ENCODE data around the gene NMU. TPM values are rescaled to one million over a fixed set of nuclear protein-coding genes. Genes with fewer than 3 reads are reported as not detected.

The NMU gene
- total RNA-seq, 1 experiment from 2014 or later, result 0.54 TPM

DNA sequence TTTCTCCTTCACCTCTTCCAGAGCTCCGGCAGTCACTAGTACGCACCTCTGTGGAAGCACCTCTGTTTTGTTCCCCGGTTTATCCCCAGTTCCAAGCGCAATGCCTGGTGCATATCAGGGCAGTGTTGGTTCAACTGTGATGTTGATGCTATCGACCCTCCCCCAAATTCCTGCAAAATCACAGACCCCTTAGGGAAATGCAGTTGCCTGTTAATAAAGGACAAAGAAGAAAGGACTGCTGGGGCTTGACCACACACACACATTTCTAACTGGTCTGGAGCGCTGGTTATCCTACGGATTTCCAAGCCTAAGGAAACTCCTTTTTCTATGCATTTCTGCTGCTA is 530 bp upstream of the NMU start:
- Histone ChIP-seq H3K27me3 (ENCODE audit: control insufficient read depth, insufficient read depth, low read length) (peaks cover 16% of the 10 kb centered on the region), H3K4me3 (ENCODE audit: low read depth in 2 of 2, low read length in 2 of 2) (peak overlapping the region; percentile 28 to 34), H3K27ac (ENCODE audit: low read length) (no peak overlapping the region), H3K4me1 (ENCODE audit: control insufficient read depth, insufficient read depth, low read length) (peaks cover 8% of the 10 kb centered on the region; the same call in 1 of the 2 replicates), H3K36me3 (ENCODE audit: control insufficient read depth, insufficient read depth, low read length) (peaks cover 4% of the 10 kb centered on the region), H3K9me3 (ENCODE audit: control insufficient read depth, insufficient read depth, low read depth, low read length) (no peaks in the 10 kb centered on the region)
- BruUV-seq (replicated peaks), result no TSS peak
- no peak for ATAC-seq
- ChIA-PET POLR2A (no interaction called here), CTCF (no interaction called here)
- in situ Hi-C loops (cut with HindIII; ENCODE audit: low pct_unique_long_range_greater_than_20kb, low sequenced_read_pairs), result no loop called here
- DNase-seq (ENCODE audit: low read depth, low spot score), result no peak
- intact Hi-C loops (cut with micrococcal nuclease; ENCODE audit: unreplicated experiment), result no loop called here
- TF ChIP-seq, protein P1, sequence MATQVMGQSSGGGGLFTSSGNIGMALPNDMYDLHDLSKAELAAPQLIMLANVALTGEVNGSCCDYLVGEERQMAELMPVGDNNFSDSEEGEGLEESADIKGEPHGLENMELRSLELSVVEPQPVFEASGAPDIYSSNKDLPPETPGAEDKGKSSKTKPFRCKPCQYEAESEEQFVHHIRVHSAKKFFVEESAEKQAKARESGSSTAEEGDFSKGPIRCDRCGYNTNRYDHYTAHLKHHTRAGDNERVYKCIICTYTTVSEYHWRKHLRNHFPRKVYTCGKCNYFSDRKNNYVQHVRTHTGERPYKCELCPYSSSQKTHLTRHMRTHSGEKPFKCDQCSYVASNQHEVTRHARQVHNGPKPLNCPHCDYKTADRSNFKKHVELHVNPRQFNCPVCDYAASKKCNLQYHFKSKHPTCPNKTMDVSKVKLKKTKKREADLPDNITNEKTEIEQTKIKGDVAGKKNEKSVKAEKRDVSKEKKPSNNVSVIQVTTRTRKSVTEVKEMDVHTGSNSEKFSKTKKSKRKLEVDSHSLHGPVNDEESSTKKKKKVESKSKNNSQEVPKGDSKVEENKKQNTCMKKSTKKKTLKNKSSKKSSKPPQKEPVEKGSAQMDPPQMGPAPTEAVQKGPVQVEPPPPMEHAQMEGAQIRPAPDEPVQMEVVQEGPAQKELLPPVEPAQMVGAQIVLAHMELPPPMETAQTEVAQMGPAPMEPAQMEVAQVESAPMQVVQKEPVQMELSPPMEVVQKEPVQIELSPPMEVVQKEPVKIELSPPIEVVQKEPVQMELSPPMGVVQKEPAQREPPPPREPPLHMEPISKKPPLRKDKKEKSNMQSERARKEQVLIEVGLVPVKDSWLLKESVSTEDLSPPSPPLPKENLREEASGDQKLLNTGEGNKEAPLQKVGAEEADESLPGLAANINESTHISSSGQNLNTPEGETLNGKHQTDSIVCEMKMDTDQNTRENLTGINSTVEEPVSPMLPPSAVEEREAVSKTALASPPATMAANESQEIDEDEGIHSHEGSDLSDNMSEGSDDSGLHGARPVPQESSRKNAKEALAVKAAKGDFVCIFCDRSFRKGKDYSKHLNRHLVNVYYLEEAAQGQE (IDR thresholded peaks at IDR 0.05; ENCODE audit: insufficient read depth in 1 of 2, low read depth in 2 of 2, low read length in 1 of 2), result no peak
- TF ChIP-seq, protein P2, sequence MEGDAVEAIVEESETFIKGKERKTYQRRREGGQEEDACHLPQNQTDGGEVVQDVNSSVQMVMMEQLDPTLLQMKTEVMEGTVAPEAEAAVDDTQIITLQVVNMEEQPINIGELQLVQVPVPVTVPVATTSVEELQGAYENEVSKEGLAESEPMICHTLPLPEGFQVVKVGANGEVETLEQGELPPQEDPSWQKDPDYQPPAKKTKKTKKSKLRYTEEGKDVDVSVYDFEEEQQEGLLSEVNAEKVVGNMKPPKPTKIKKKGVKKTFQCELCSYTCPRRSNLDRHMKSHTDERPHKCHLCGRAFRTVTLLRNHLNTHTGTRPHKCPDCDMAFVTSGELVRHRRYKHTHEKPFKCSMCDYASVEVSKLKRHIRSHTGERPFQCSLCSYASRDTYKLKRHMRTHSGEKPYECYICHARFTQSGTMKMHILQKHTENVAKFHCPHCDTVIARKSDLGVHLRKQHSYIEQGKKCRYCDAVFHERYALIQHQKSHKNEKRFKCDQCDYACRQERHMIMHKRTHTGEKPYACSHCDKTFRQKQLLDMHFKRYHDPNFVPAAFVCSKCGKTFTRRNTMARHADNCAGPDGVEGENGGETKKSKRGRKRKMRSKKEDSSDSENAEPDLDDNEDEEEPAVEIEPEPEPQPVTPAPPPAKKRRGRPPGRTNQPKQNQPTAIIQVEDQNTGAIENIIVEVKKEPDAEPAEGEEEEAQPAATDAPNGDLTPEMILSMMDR (IDR thresholded peaks at IDR 0.05), result no peak
- TF ChIP-seq POLR2AphosphoS5 (IDR thresholded peaks at IDR 0.05; ENCODE audit: low read depth, low read length) (no peak), TCF7L2 (IDR thresholded peaks at IDR 0.05; ENCODE audit: low read depth, low read length) (no peak), SIN3A (IDR thresholded peaks at IDR 0.05; ENCODE audit: borderline replicate concordance, insufficient read depth, low read depth, low read length) (no peak)

DNA sequence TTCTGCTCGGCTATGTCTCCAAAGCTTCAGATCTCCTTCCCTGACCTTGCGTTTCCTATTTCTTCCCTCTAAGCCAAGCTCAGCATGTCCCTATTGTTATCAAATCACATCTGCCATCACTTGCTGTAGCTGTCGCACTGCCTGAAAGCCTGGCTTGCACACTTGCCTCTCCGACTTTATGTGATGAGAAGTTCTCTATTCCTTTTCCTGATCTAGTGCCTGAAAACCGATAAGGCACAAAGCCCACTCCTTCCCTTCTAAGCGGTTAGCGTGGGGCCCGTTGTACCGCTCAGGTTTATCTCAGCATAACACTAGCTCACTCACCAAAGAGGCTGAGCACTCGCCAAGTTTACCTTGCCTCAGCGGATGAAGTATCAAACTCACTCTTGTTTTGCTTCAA is 816 bp downstream of the NMU start:
- ChIA-PET POLR2A (no interaction called here), CTCF (no interaction called here)
- peak; percentile 23; the same call in 1 of the 2 replicates for ATAC-seq
- H3K4me1 ChIP-seq (ENCODE audit: control insufficient read depth, insufficient read depth, low read length), result peaks cover 8% of the 10 kb centered on the region; the same call in 1 of the 2 replicates
- DNase-seq (ENCODE audit: low read depth, low spot score), result no peak
- H3K27me3 ChIP-seq (ENCODE audit: control insufficient read depth, insufficient read depth, low read length), result peaks cover 16% of the 10 kb centered on the region
- peak overlapping the region in 1 of 2 experiments; percentile 28; a peak in 2 of 4 replicates for H3K4me3 ChIP-seq (ENCODE audit: low read depth in 2 of 2, low read length in 2 of 2)
- in situ Hi-C loops (cut with HindIII; ENCODE audit: low pct_unique_long_range_greater_than_20kb, low sequenced_read_pairs), result no loop called here
- BruUV-seq (replicated peaks), result no TSS peak
- peaks cover 4% of the 10 kb centered on the region for H3K36me3 ChIP-seq (ENCODE audit: control insufficient read depth, insufficient read depth, low read length)
- intact Hi-C loops (cut with micrococcal nuclease; ENCODE audit: unreplicated experiment), result no loop called here
- no peak for TF ChIP-seq TCF7L2 (IDR thresholded peaks at IDR 0.05; ENCODE audit: low read depth, low read length)
- TF ChIP-seq, protein P1 (IDR thresholded peaks at IDR 0.05; ENCODE audit: insufficient read depth in 1 of 2, low read depth in 2 of 2, low read length in 1 of 2), result no peak
- no peak for TF ChIP-seq SIN3A (IDR thresholded peaks at IDR 0.05; ENCODE audit: borderline replicate concordance, insufficient read depth, low read depth, low read length)
- TF ChIP-seq POLR2AphosphoS5 (IDR thresholded peaks at IDR 0.05; ENCODE audit: low read depth, low read length), result no peak
- TF ChIP-seq, protein P2 (IDR thresholded peaks at IDR 0.05), result no peak
- H3K9me3 ChIP-seq (ENCODE audit: control insufficient read depth, insufficient read depth, low read depth, low read length), result no peaks in the 10 kb centered on the region
- H3K27ac ChIP-seq (ENCODE audit: low read length), result no peak overlapping the region
